Muscle of leg (tissue), 11 donors: Measurements from ENCODE around the gene ERFL. TPM values are rescaled to one million over a fixed set of nuclear protein-coding genes. Genes with fewer than 3 reads are reported as not detected.
"Not testable (repeated sequence)": the region's sequence is repeated elsewhere in the genome, so short reads cannot be mapped to it uniquely, and the experiment has no call there.

Source experiments
- DNase-seq: peaks from one replicate; pipeline ENCODE4 v3.0.0; 2013
- H3K27ac ChIP-seq: one replicate; pipeline ENCODE4 v1.5.1; 2013; ENCODE audit warnings: mild to moderate bottlenecking, low read length, control low read depth
- H3K27me3 ChIP-seq: one replicate; pipeline ENCODE4 v1.6.1; 2013; ENCODE audit warnings: low read length; ENCODE audit not compliant: control insufficient read depth, insufficient read depth
- H3K36me3 ChIP-seq: one replicate; pipeline ENCODE4 v1.6.1; 2013; ENCODE audit warnings: low read length; ENCODE audit not compliant: control insufficient read depth, insufficient read depth
- H3K4me1 ChIP-seq: one replicate; pipeline ENCODE4 v1.6.1; 2013; ENCODE audit warnings: low read length; ENCODE audit not compliant: control insufficient read depth, insufficient read depth
- H3K4me3 ChIP-seq: one replicate; pipeline ENCODE4 v1.5.1; 2013; ENCODE audit warnings: low read length, control low read depth
- H3K9me3 ChIP-seq: replicated peaks from 2 replicates; pipeline ENCODE4 v1.6.1; 2013; ENCODE audit warnings: low read depth, low read length; ENCODE audit not compliant: control insufficient read depth
- WGBS: methylation state at CpG from one replicate; pipeline ENCODE4 v1.1.5; 2013; ENCODE audit warnings: missing lambda C conversion rate; ENCODE audit not compliant: insufficient coverage; 5-methylcytosine and 5-hydroxymethylcytosine counted together
- polyA plus RNA-seq, 8 donors: library from polyadenylated mRNA; unstranded; fragments of 120-200 nt; gene quantifications; one replicate each; pipeline versions ENCODE4 v1.2.1 to v1.2.3, GENCODE V29; 2013; ENCODE audit warnings: inconsistent platforms in 1 of 8, low replicate concordance in 1 of 8; ENCODE audit not compliant: insufficient read length in 8 of 8, insufficient read depth in 1 of 8
- total RNA-seq: library from RNA; stranded (reverse); fragments of 120-200 nt; gene quantifications from one replicate; pipeline ENCODE4 v1.2.4, GENCODE V29; 2013

Gene ERFL
- total and polyA plus RNA-seq, 9 donors: 0.04 to 0.31 (median 0.12) TPM

DNA sequence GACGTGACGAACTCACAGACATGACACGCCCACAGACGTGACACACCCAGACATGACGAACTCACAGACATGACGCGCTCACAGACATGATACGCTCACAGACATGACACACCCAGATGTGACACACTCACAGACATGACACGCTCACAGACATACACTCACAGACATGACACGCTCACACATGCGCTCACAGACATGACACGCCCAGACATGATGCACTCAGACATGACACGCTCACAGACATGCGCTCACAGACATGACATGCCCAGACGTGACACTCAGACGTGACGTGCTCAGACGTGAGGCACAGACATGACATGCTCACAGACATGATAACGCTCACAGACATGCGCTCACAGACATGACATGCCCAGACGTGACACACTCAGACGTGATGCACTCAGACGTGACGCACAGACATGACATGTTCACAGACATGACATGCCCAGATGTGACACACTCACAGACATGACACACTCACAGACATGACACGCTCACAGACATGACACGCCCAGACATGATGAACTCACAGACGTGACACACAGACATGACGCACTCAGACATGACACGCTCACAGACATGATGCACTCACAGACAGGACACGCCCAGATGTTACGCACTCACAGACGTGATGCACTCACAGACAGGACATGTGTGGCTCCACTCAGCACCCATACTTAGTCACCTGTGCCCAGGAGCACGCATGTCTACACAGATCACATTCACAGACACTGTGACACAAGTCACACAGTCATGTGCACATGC lies 8.1 kb downstream of the ERFL start:
- H3K9me3 ChIP-seq: no peaks in the 10 kb centered on the region
- H3K27ac ChIP-seq: no peak overlapping the region
- WGBS: 87% methylated on average over 33 of the region's 33 CpGs
- H3K36me3 ChIP-seq: no peaks in the 10 kb centered on the region
- peaks cover 5% of the 10 kb centered on the region for H3K4me1 ChIP-seq
- DNase-seq: no peak
- peaks cover 95% of the 10 kb centered on the region for H3K27me3 ChIP-seq
- H3K4me3 ChIP-seq: no peak overlapping the region

DNA sequence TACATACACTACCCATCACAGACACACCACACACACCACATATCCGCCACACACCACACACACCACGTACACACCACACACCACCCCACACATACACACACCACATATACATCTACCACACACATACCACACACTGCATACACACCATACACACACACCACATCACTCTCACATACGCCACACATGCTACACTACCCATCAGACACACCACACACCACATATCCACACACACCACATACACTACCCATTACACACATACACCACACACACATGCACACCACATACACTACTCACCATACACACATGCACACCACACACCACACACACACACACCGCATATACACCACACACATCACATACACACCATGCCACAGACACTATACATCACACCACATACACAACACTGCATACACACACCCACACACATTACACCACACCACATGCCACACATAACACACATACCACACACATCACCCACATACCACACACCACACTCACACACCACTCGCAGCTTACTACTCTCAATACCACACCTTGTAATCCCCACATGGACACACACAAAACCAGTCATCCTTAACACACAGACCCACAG lies 9.5 kb downstream of the ERFL start:
- H3K4me3 ChIP-seq: no peak overlapping the region
- peaks cover 96% of the 10 kb centered on the region for H3K27me3 ChIP-seq
- H3K4me1 ChIP-seq: peaks cover 5% of the 10 kb centered on the region
- no peak overlapping the region for H3K27ac ChIP-seq
- no peaks in the 10 kb centered on the region for H3K36me3 ChIP-seq
- 78% methylated on average over 5 of the region's 5 CpGs for WGBS
- no peaks in the 10 kb centered on the region for H3K9me3 ChIP-seq
- no peak for DNase-seq

DNA sequence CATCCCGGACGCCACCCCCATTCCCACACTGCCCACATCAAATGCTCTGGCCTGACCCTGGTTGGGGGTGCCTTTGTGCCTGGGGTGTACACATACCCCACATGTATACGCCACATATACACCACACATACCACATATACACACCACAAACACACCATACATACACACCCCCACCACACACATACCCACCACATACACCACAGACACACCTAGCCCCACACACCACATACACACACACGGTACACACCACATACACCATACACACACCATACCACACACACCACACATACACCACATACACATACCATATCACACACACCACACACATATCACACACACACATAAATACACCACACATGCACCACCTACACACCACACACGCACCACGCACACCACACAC lies 10.2 kb downstream of the ERFL start:
- Histone ChIP-seq H3K9me3 (no peaks in the 10 kb centered on the region), H3K27me3 (peaks cover 98% of the 10 kb centered on the region), H3K4me3 (no peak overlapping the region), H3K36me3 (no peaks in the 10 kb centered on the region), H3K4me1 (peaks cover 5% of the 10 kb centered on the region), H3K27ac (no peak overlapping the region)
- 89% methylated on average over 4 of the region's 6 CpGs for WGBS
- no peak for DNase-seq

DNA sequence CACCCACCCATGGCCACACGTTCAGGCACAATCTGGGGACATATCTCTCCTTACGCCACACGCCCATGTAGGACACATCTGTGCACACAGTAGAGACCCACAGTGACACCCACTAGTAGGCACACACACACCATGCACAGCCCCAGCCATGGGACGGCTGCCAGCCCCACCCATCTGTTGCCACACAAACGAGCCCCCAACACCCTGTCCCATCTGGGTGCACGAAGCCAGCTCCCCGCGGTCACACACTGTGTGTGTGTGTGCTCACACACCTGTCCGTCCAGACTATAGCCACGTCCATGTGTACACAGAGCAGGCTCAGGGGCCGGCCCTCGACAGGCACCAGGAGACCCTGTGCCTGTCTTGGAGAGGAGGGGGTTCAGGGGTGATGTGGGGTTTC lies 10.6 kb downstream of the ERFL start:
- Histone ChIP-seq H3K4me1 (peaks cover 5% of the 10 kb centered on the region), H3K27me3 (peaks cover 98% of the 10 kb centered on the region), H3K27ac (no peak overlapping the region), H3K9me3 (no peaks in the 10 kb centered on the region), H3K4me3 (no peak overlapping the region), H3K36me3 (no peaks in the 10 kb centered on the region)
- DNase-seq: no peak
- WGBS: 47% methylated on average over 10 of the region's 12 CpGs

DNA sequence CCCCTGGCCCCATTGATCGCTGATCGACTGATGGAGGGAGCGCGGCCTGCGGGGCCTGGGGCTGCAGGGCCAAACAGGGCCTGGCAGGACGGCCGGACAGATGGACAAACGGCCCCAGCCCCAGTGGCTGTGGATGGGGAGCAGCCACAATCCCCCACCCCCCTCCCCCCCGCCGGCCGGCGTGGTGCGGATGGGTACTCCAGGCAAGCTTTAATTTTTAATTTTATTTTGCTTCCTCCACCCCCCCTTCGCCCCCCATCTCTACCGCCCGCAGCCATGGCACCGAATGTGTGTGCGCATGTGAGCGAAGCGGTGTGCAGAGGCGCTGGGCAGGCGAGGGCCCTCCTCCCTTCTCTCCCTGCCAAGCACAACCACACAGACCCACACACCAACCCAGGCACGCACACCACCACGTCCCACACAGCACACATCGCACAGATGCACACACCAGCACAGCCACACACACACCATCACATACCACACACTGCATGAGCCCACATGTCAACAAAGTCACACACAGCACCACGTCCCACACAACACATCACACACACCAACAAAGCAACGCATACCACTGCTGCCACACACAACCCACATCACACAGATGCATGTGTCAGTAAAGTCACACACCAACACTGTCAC lies 12.4 kb downstream of the ERFL start:
- Histone ChIP-seq H3K4me1 (peaks cover 2% of the 10 kb centered on the region), H3K27ac (no peak overlapping the region), H3K9me3 (no peaks in the 10 kb centered on the region), H3K4me3 (no peak overlapping the region), H3K36me3 (no peaks in the 10 kb centered on the region), H3K27me3 (peaks cover 98% of the 10 kb centered on the region)
- DNase-seq: no peak
- WGBS: 34% methylated on average over 16 of the region's 27 CpGs

DNA sequence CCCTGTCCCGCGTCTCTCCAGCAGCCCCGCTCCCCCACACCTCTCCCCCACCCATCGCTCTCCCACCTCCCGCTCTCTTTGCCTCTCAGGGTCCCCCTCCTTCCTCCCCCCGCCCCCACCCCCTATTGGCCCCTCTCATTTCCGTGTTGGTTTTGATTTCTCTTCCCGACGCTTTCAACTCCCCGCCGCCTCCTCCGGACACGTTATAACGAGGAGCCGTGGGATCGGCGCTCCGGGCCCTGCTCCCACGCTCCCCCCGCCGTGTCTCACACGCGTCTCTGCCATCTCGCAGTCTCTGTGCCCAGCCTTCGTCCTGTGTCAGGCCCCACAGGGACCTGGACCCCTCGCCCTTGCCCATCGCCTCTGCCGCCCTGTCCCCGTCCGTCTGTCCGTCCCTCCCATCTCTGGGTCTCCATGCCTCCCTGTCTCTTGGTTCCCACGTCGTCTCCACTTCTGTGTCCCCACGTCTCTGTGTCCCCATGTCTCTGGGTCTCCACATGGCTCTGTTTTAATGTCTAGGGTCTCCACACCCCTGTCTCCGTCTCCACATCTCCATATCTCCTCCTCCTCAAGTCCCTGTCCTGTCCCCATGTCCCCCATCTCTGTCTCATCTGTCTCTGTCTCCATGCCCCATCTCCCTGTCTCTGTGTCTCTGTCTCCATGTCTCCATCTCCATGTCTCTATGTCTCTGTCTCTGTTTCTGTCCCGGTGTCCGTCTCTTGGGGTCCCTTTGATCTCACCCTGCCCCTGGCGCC lies 13.1 kb downstream of the ERFL start:
- no peak overlapping the region for H3K4me3 ChIP-seq
- peaks cover 98% of the 10 kb centered on the region for H3K27me3 ChIP-seq
- DNase-seq: no peak
- H3K9me3 ChIP-seq: no peaks in the 10 kb centered on the region
- no peaks in the 10 kb centered on the region for H3K4me1 ChIP-seq
- WGBS: under 1% methylated on average over 34 of the region's 38 CpGs
- H3K36me3 ChIP-seq: no peaks in the 10 kb centered on the region
- H3K27ac ChIP-seq: no peak overlapping the region

DNA sequence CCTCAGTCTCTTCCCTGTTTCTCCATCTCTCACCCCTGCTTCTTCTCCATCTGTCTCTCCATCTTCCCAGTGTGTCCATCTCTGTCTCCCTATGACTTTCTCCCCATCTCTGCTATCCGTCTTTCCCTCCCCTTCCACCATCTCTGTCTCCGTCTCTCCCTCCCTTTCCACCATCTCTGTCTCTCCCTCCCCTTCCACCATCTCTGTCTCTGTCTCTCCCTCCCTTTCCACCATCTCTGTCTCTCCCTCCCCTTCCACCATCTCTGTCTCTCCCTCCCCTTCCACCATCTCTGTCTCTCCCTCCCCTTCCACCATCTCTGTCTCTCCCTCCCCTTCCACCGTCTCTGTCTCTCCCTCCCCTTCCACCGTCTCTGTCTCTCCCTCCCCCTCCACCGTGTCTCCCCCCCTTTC lies 13.8 kb downstream of the ERFL start:
- H3K27me3 ChIP-seq: peaks cover 95% of the 10 kb centered on the region
- WGBS: no CpG with 5 or more reads among the region's 5 CpGs
- H3K4me3 ChIP-seq, DNase-seq, H3K4me1 ChIP-seq, H3K27ac ChIP-seq, H3K9me3 ChIP-seq, H3K36me3 ChIP-seq: not testable (repeated sequence)

DNA sequence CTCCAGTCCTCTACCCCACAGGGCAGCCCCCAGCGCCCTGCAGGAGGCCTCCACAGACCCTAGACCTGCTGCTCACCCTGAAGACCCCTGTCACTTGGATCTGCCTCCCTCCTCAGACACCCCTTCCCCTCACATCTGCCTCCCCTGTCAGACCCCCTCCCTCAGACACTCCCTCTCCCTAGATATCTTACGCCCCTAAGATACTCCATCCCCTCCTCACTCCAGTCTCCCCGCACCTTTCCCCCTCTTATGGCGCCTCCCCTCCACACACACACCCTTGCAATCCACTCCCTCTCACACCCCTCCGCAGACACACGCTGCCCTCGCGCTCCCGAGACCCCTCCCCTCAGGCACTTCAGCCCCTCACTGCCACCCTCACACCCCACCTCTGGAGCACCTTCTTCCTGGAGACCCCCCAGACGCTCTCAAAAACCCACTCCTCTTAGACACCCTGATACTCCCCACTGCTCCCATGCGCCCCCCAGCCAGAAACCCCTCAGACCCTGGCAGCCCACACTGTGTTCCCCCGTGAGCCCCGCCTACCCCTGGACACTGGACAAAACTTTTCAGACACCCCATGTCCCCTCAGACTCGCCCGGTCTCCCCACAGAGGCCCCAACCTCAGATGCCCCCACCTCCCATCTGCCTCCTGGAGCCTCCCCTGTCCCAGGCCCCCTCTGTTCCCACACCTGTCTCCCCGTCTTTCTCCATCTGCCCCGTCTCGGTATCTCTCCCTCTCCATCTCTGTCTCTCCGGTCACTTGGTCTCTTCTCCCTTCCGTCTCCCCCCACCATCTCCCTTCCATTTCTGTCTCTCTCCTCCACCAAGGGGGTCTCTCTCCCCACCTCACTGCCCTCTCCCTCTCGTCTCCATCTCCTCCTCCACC lies 14.5 kb downstream of the ERFL start:
- no peak overlapping the region for H3K27ac ChIP-seq
- no peak for DNase-seq
- H3K4me3 ChIP-seq: no peak overlapping the region
- no peaks in the 10 kb centered on the region for H3K36me3 ChIP-seq
- no peaks in the 10 kb centered on the region for H3K4me1 ChIP-seq
- no peaks in the 10 kb centered on the region for H3K9me3 ChIP-seq
- peaks cover 96% of the 10 kb centered on the region for H3K27me3 ChIP-seq
- 5% methylated on average over 21 of the region's 21 CpGs for WGBS

DNA sequence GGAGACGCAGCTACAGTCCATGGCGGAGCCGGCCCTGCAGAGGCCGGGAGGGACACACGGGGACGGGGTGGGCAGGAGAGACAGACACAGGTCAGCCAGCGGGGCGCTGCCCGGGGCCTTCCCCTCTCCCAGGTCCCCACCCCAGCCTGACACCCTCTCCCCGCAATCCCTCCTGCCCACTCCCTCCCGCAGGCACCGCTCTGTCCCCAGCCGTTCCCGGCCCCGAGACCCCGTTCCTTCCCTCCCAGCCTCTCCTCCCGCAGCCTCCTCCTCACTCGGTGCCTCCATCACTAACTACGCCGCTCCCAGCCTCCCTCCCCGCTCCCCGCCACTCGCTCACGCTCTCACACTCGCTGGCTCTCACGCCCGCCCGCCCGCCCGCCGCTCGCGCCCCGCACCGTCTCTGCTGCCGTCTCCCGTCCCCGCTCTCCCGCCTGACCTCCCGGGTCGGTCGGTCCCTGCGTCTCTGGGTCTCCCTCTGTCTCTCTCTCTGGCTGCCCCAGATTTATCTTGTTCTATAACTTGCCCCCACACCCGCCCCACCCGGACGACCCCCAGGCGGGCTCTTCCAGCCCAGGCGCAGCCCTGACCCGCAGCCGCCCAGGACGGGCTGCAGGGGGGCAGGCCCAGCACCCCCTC lies 15.2 kb downstream of the ERFL start:
- Histone ChIP-seq H3K4me3 (no peak overlapping the region), H3K27ac (no peak overlapping the region), H3K4me1 (no peaks in the 10 kb centered on the region), H3K9me3 (no peaks in the 10 kb centered on the region), H3K27me3 (peaks cover 89% of the 10 kb centered on the region), H3K36me3 (no peaks in the 10 kb centered on the region)
- no peak for DNase-seq
- WGBS: under 1% methylated on average over 37 of the region's 51 CpGs
